Neural crest cell (in vitro differentiated cells): ENCODE results near the gene AKTIP. TPM values are rescaled to one million over a fixed set of nuclear protein-coding genes. Genes with fewer than 3 reads are reported as not detected.
"Not testable (repeated sequence)": the region's sequence is repeated elsewhere in the genome, so short reads cannot be mapped to it uniquely, and the experiment has no call there.

Source experiments
- DNase-seq: peaks from one replicate; pipeline ENCODE4 v3.0.0; 2021; ENCODE audit warnings: low read depth, mixed read lengths, low spot score
- H3K27ac Mint-ChIP-seq: one replicate; pipeline ENCODE4 v1.8.0; 2021; ENCODE audit warnings: mild to moderate bottlenecking, mixed read lengths; ENCODE audit not compliant: unreplicated experiment
- H3K27me3 Mint-ChIP-seq: 2 replicates; pipeline ENCODE4 v1.8.0; 2021; ENCODE audit warnings: low read depth, mild to moderate bottlenecking, mixed read lengths
- H3K36me3 Mint-ChIP-seq: 2 replicates; pipeline ENCODE4 v1.8.0; 2021; ENCODE audit warnings: low read depth, mild to moderate bottlenecking, mixed read lengths
- H3K4me1 Mint-ChIP-seq: 2 replicates; pipeline ENCODE4 v1.8.0; 2021; ENCODE audit warnings: mixed read lengths
- H3K4me3 Mint-ChIP-seq: one replicate; pipeline ENCODE4 v1.8.0; 2021; ENCODE audit warnings: mild to moderate bottlenecking, mixed read lengths
- H3K9me3 Mint-ChIP-seq: 2 replicates; pipeline ENCODE4 v1.8.0; 2021; ENCODE audit warnings: mixed read lengths
- total RNA-seq: library from RNA; stranded (reverse); gene quantifications from 2 replicates; pipeline ENCODE4 v1.2.1, GENCODE V29; 2021
- TF ChIP-seq, protein P1 (sequence below): fragments of 200-600 bp; sonication (generic); conservative IDR thresholded peaks from 2 replicates; pipeline ENCODE4 v1.5.0; 2021; ENCODE audit warnings: antibody characterized with exemption, mild to moderate bottlenecking

AKTIP gene
- total RNA-seq, 1 donor from 2014 or later, result 21.0 TPM

DNA sequence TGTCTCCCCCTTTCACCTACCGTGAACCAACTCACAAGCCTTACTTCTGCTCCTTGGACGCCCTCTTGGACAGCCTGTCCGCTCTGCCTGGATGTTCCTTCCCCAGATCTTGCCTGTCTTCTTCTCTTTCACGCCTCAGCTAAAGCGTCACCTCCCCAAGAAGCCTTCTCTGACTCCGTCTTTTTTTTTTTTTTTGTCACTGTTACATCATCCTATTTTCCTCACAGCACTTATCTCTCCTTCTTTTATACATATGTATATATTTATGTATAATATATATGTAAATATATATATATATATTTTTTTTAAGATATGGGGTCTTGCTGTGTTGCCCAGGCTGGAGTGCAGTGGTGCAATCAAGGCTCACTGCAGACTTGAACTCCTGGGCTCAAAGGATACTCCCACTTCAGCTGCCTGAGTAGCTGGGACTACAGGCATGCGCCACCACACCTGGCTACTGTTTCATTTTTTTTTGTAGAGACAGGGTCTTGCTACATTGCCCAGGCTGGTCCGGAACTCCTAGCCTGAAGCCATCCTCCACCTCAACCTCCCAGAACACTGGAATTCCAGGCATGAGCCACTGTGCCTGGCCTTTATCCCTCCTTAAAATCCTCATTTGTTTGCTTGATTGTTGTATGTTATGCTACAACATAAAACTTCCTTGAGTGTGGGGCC is 16.5 kb upstream of the AKTIP start:
- H3K4me3 Mint-ChIP-seq, result no peak overlapping the region
- no peaks in the 10 kb centered on the region for H3K9me3 Mint-ChIP-seq
- H3K27me3 Mint-ChIP-seq, result no peaks in the 10 kb centered on the region
- H3K36me3 Mint-ChIP-seq, result no peaks in the 10 kb centered on the region
- TF ChIP-seq, protein P1, sequence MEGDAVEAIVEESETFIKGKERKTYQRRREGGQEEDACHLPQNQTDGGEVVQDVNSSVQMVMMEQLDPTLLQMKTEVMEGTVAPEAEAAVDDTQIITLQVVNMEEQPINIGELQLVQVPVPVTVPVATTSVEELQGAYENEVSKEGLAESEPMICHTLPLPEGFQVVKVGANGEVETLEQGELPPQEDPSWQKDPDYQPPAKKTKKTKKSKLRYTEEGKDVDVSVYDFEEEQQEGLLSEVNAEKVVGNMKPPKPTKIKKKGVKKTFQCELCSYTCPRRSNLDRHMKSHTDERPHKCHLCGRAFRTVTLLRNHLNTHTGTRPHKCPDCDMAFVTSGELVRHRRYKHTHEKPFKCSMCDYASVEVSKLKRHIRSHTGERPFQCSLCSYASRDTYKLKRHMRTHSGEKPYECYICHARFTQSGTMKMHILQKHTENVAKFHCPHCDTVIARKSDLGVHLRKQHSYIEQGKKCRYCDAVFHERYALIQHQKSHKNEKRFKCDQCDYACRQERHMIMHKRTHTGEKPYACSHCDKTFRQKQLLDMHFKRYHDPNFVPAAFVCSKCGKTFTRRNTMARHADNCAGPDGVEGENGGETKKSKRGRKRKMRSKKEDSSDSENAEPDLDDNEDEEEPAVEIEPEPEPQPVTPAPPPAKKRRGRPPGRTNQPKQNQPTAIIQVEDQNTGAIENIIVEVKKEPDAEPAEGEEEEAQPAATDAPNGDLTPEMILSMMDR, result no peak
- no peak overlapping the region for H3K27ac Mint-ChIP-seq
- peaks cover 6% of the 10 kb centered on the region for H3K4me1 Mint-ChIP-seq
- no peak for DNase-seq

DNA sequence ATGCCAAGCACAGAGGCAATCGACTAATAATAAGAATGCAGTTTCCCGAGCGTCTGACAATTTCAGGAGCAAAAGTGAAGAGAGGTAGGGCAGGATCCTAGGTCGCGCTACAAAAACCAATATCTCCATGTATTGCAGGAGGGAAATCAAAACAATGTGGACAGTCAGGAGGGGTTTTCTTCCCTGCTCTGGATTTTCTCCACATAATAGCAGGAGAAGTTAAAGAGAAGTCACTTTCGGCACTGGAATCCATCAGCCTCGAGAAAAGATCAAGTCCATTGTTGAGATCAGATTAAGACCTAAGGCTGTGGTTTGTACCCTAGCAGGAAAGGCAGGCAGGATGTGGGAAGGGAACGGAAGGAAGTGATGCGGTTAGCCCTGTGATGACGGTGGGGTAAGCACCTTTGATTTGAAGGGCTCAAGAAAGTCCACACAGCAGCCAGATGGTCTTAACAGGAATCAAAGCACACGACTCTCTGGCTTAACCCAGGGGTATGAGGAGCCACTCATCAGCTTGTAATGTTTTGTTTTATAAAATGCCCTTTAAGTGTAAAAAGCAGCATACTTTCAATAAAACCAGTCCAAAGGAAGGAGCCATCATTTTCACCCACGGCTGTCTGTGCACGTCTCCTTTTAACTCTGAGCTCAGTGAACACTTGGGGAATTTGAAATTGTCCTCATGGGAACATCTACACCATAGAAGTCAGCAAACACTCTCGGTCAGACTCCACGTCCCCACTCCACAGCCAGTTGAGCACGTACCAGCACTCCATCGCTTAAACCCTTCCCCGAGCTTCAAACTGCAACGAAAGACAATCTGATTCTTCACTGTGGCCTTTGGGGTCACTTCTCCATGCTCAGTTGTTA is 15.8 kb upstream of the AKTIP start:
- TF ChIP-seq, protein P1, result no peak
- Mint-ChIP-seq H3K4me1 (peaks cover 6% of the 10 kb centered on the region), H3K27me3 (no peaks in the 10 kb centered on the region), H3K9me3 (peaks cover 5% of the 10 kb centered on the region), H3K27ac (no peak overlapping the region), H3K4me3 (no peak overlapping the region), H3K36me3 (peaks cover 5% of the 10 kb centered on the region)
- DNase-seq, result no peak

DNA sequence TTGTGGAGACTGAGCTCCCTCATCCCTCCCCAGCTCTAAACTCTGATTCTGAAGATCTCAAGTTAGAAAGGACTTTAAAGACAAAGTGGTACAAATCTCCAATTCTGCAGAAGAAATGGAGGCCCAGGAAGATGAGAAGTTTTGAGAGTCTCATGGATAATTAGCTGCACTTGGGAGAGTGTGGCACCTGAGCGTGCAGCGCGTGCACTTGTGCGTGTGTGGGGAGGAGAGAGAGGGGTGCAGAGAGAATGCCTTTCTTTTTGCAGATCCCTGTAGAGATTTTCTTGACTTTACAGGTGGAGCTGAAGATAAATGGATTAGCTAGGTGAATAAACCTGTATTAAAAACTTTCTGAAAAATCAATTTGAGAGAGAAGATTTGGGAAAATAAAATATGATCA is 14.8 kb upstream of the AKTIP start:
- H3K27ac Mint-ChIP-seq, result no peak overlapping the region
- TF ChIP-seq, protein P1, result no peak
- DNase-seq, result no peak
- peaks cover 5% of the 10 kb centered on the region for H3K36me3 Mint-ChIP-seq
- peaks cover 6% of the 10 kb centered on the region for H3K4me1 Mint-ChIP-seq
- H3K9me3 Mint-ChIP-seq, result peaks cover 6% of the 10 kb centered on the region
- H3K4me3 Mint-ChIP-seq, result no peak overlapping the region
- no peaks in the 10 kb centered on the region for H3K27me3 Mint-ChIP-seq

GRCh38 chr16:53515811-53516210 is 12.8 kb upstream of the AKTIP start:
- TF ChIP-seq, protein P1, result no peak
- Mint-ChIP-seq H3K27me3 (no peaks in the 10 kb centered on the region), H3K27ac (no peak overlapping the region)

GRCh38 chr16:53515259-53515658 is 12.2 kb upstream of the AKTIP start:
- Mint-ChIP-seq H3K36me3 (peaks cover 5% of the 10 kb centered on the region), H3K27me3 (no peaks in the 10 kb centered on the region)
- DNase-seq, result no peak

More at GRCh38 chr16:53515811-53516210, 12.8 kb upstream of the AKTIP start:
- Mint-ChIP-seq H3K9me3 (peaks cover 7% of the 10 kb centered on the region), H3K4me3 (no peak overlapping the region), H3K36me3 (peaks cover 5% of the 10 kb centered on the region), H3K4me1 (peaks cover 8% of the 10 kb centered on the region)
- DNase-seq, result no peak

DNA sequence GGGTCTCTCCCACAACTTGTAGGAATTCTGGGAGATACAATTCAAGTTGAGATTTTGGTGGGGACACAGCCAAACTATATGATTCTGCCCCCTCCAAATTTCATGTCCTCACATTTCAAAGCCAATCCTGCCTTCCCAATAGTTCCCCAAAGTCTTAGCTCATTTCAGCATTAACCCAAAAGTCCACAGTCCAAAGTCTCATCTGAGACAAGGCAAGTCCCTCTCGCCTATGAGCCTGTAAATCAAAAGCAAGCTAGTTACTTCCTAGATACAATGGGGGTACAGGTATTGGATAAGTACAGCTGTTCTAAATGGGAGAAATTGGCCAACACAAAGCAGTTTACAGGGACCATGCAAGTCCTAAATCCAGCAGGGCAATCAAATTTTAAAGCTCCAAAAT is 9.8 kb upstream of the AKTIP start:
- H3K4me1 Mint-ChIP-seq, result peaks cover 18% of the 10 kb centered on the region
- H3K36me3 Mint-ChIP-seq, H3K27me3 Mint-ChIP-seq, DNase-seq, H3K9me3 Mint-ChIP-seq, H3K27ac Mint-ChIP-seq, H3K4me3 Mint-ChIP-seq: not testable (repeated sequence)

More at GRCh38 chr16:53515259-53515658, 12.2 kb upstream of the AKTIP start:
- Mint-ChIP-seq H3K4me1 (peaks cover 14% of the 10 kb centered on the region), H3K4me3 (no peak overlapping the region), H3K27ac (no peak overlapping the region), H3K9me3 (peaks cover 7% of the 10 kb centered on the region)
- TF ChIP-seq, protein P1, result no peak
